OCI-LY7 (cell line): Measurements from ENCODE around the gene PUM1. TPM values are rescaled to one million over a fixed set of nuclear protein-coding genes. Genes with fewer than 3 reads are reported as not detected.

Experiments
- BruUV-seq: library from RNA; stranded (reverse); fragments of 400-500 nt; replicated peaks from 2 replicates; lab custom pipeline; 2021; lab: Mats Ljungman, UMichigan
- CTCF ChIA-PET: fragments of 300-600 bp; sonication (Branson Sonifier 250); formaldehyde crosslinking; loops from one replicate; lab custom pipeline; 2022; ENCODE audit warnings: antibody characterized with exemption; ENCODE audit not compliant: unreplicated experiment; lab: Charles Lee
- POLR2A ChIA-PET: fragments of 300-600 bp; sonication (Branson Sonifier 250); formaldehyde crosslinking; loops from one replicate; lab custom pipeline; 2022; ENCODE audit warnings: antibody characterized with exemption; lab: Charles Lee
- DNase-seq: peaks from one replicate; pipeline ENCODE4 v3.0.0-alpha.2; 2015; ENCODE audit warnings: low spot score
- H2AFZ ChIP-seq: fragments of 200-600 bp; sonication (generic), shearing (Covaris generic); 2 replicates; pipeline ENCODE4 v1.6.1; 2014; ENCODE audit warnings: mild to moderate bottlenecking, antibody characterized with exemption, low read length, moderate library complexity
- H3K27ac ChIP-seq: fragments of 200-600 bp; sonication (generic); 2 replicates; pipeline ENCODE4 v1.5.1; 2014; ENCODE audit warnings: mixed run types, low read depth, mild to moderate bottlenecking, moderate library complexity, low read length, inconsistent platforms; ENCODE audit not compliant: poor library complexity, severe bottlenecking
- H3K36me3 ChIP-seq: fragments of 200-600 bp; sonication (generic); 2 replicates; pipeline ENCODE4 v1.6.1; 2014; ENCODE audit warnings: mild to moderate bottlenecking, antibody characterized with exemption, low read length, moderate library complexity, mixed read lengths; ENCODE audit not compliant: insufficient read depth
- H3K4me1 ChIP-seq: fragments of 200-600 bp; sonication (generic); 2 replicates; pipeline ENCODE4 v1.5.1; 2014; ENCODE audit warnings: mild to moderate bottlenecking, low read length; ENCODE audit not compliant: insufficient read depth, poor library complexity, severe bottlenecking
- H3K4me2 ChIP-seq: fragments of 200-600 bp; sonication (generic); 2 replicates; pipeline ENCODE4 v1.6.1; 2014; ENCODE audit warnings: mild to moderate bottlenecking, low read length
- H3K4me3 ChIP-seq: fragments of 200-600 bp; sonication (generic); 2 replicates; pipeline ENCODE4 v1.5.1; 2014; ENCODE audit warnings: mild to moderate bottlenecking, low read depth, low read length; ENCODE audit not compliant: poor library complexity, severe bottlenecking
- H3K79me2 ChIP-seq: fragments of 200-600 bp; sonication (generic); 2 replicates; pipeline ENCODE4 v1.6.1; 2016; ENCODE audit warnings: low read depth, mild to moderate bottlenecking, low read length, moderate library complexity, mixed read lengths; ENCODE audit not compliant: insufficient read depth
- H3K9me2 ChIP-seq: fragments of 200-600 bp; sonication (generic); 2 replicates; pipeline ENCODE4 v1.6.1; 2016; ENCODE audit warnings: mild to moderate bottlenecking, low read length, mixed read lengths; ENCODE audit not compliant: insufficient read depth
- H3K9me3 ChIP-seq: fragments of 200-600 bp; sonication (generic); 2 replicates; pipeline ENCODE4 v1.6.1; 2014; ENCODE audit warnings: mild to moderate bottlenecking, mixed run types, low read length, mixed read lengths
- H4K20me1 ChIP-seq: fragments of 200-600 bp; sonication (generic); 2 replicates; pipeline ENCODE4 v1.6.1; 2014; ENCODE audit warnings: mild to moderate bottlenecking, antibody characterized with exemption, low read length, moderate library complexity, mixed read lengths; ENCODE audit not compliant: insufficient read depth
- EZH2phosphoT487 ChIP-seq: fragments of 200-600 bp; sonication (generic); IDR thresholded peaks from 2 replicates; pipeline ENCODE4 v1.6.1; 2018; ENCODE audit warnings: low read depth, borderline replicate concordance, mild to moderate bottlenecking, mixed run types, antibody characterized with exemption, low read length, moderate library complexity, mixed read lengths
- intact Hi-C: fragments of 100-400 bp; cut with micrococcal nuclease; formaldehyde crosslinking; loops from one replicate; pipeline ENCODE4 v1.10.0; 2022; ENCODE audit not compliant: unreplicated experiment
- small RNA-seq: library from RNA; depleted of rRNA; stranded (forward); fragments of <200 nt; gene quantifications from one replicate; pipeline ENCODE3, GENCODE V24; 2014
- total RNA-seq, 2 experiments: library from RNA; depleted of rRNA in 1 of 2; stranded (reverse); fragments of >200 nt in 1 of 2; shearing (Covaris generic) in 1 of 2; gene quantifications; 2 replicates each; pipeline ENCODE4 v1.2.3, GENCODE V29; 2014 to 2022
- TF ChIP-seq, protein P1 (sequence below): fragments of 200-600 bp; sonication (generic); conservative IDR thresholded peaks from 2 replicates; pipeline ENCODE4 v1.5.1; 2014; ENCODE audit warnings: mild to moderate bottlenecking, antibody characterized with exemption, low read length, moderate library complexity, mixed read lengths

Gene PUM1
- total RNA-seq, 2 experiments from 2014 or later, result 52.0 to 97.5 TPM

DNA sequence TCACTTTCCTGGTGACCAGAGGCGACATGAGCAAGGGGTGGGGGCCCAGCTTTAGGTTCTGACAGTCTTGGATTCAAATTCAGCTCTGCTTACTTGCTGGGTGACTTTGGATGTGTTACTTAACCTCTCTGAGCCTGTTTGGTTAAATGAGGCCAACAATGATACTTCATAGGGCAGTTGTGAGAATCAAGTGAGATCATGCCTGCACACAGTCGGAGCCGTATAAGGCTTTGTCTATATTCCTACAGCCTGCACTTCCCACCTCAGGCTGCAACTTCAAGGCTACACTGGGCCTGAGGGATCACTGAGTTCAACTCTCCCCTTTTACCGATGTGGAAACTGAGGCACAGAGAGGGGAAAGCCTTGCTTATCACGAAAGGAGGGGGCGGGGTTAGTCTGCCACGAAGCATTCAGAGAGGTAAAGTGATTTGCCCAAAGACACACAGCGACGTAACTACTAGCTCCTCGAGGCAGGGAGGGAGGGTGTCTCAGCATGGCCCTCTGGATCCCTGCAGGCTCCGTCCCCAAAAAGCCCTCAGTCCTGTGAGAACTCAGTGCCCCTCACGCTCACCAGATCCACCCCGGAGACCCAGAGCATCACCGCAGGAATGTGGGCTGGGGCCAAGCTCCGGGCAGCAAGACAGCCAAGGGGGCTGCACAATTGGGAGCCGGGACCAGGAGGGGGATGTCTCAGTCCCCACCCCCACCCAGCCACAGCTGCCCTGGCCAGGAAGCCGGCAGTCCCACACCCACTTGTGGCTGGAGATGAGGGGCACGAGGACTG lies 181.9 kb downstream of the PUM1 start:
- Histone ChIP-seq H3K9me3 (no peaks in the 10 kb centered on the region), H3K9me2 (no peaks in the 10 kb centered on the region), H3K4me2 (no peak overlapping the region), H3K4me3 (no peak overlapping the region), H2AFZ (no peak overlapping the region), H3K27ac (no peak overlapping the region), H3K4me1 (peaks cover 8% of the 10 kb centered on the region), H4K20me1 (no peaks in the 10 kb centered on the region), H3K79me2 (no peaks in the 10 kb centered on the region), H3K36me3 (no peaks in the 10 kb centered on the region)
- POLR2A ChIA-PET, result interaction anchor here (0.7 kb wide), 1 partner anchor 20 kb away, joined by 3 read pairs; no protein-coding TSS in a partner anchor
- CTCF ChIA-PET, result no interaction called here
- DNase-seq, result no peak
- BruUV-seq, result no TSS peak
- no peak for TF ChIP-seq EZH2phosphoT487
- TF ChIP-seq, protein P1, sequence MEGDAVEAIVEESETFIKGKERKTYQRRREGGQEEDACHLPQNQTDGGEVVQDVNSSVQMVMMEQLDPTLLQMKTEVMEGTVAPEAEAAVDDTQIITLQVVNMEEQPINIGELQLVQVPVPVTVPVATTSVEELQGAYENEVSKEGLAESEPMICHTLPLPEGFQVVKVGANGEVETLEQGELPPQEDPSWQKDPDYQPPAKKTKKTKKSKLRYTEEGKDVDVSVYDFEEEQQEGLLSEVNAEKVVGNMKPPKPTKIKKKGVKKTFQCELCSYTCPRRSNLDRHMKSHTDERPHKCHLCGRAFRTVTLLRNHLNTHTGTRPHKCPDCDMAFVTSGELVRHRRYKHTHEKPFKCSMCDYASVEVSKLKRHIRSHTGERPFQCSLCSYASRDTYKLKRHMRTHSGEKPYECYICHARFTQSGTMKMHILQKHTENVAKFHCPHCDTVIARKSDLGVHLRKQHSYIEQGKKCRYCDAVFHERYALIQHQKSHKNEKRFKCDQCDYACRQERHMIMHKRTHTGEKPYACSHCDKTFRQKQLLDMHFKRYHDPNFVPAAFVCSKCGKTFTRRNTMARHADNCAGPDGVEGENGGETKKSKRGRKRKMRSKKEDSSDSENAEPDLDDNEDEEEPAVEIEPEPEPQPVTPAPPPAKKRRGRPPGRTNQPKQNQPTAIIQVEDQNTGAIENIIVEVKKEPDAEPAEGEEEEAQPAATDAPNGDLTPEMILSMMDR, result no peak
- intact Hi-C loops, result no loop called here

DNA sequence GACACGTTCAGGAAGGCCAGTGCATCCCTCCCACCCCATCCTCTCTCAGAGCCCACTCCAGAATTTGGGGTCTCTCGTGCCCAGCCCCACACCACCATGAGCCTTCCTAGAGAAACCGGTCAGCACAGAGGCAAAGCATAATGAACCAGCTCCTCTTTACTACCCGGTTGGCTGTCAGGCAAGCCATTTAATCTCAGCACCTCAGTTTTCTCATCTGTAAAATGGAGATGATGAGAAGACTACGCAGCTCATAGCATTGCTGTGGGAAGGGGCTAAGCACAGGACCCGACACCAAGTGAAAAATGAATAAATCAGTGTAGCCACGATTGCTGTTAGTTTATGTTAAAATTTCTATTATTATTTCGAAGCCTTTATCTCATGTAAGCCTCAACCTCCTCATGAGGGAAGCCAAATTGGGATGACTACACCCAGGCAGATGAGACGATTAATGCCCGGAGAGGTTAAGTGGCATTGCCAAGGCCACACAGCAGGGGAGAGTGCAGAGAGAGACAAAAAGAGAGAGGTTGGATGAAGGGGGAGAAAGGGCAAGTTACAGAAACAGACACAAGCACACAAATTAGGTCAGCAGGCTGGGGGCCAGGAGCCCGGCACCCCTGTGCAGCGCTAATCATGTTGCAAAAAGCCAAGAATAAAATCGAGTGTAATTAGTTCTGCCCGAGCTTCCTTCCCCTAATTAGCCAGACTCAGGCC lies 182.7 kb downstream of the PUM1 start:
- no peaks in the 10 kb centered on the region for H3K79me2 ChIP-seq
- H3K4me2 ChIP-seq, result no peak overlapping the region
- H3K27ac ChIP-seq, result no peak overlapping the region
- H3K4me1 ChIP-seq, result peaks cover 8% of the 10 kb centered on the region
- H3K4me3 ChIP-seq, result no peak overlapping the region
- no peak for TF ChIP-seq EZH2phosphoT487
- TF ChIP-seq, protein P1, result no peak
- no peaks in the 10 kb centered on the region for H3K36me3 ChIP-seq
- no peaks in the 10 kb centered on the region for H3K9me3 ChIP-seq
- BruUV-seq, result no TSS peak
- DNase-seq, result no peak
- H4K20me1 ChIP-seq, result no peaks in the 10 kb centered on the region
- CTCF ChIA-PET, result no interaction called here
- H2AFZ ChIP-seq, result no peak overlapping the region
- intact Hi-C loops, result no loop called here
- H3K9me2 ChIP-seq, result no peaks in the 10 kb centered on the region
- POLR2A ChIA-PET, result no interaction called here

Small RNA genes lying within 50 kb of the gene (small RNA-seq; reads per million reads assigned to genes)
- not detected for gene AL356320.1
- not detected for gene RN7SL371P

Other genes starting within 250 kb of the PUM1 start
- gene SDC3, start 157.0 kb downstream of the PUM1 start, total RNA-seq (2014; rRNA removed; shearing (Covaris generic)), result not detected in 2 replicates
- gene SDC3, start 157.0 kb downstream of the PUM1 start, total RNA-seq (2022), result 0.50 TPM in 1 of 2 replicates, not detected in the other
- not detected in 2 replicates for gene NKAIN1, start 174.2 kb upstream of the PUM1 start, total RNA-seq (2014; rRNA removed; shearing (Covaris generic))
- gene NKAIN1, start 174.2 kb upstream of the PUM1 start, total RNA-seq (2022), result not detected in 2 replicates
- gene SNRNP40, start 231.1 kb upstream of the PUM1 start, total RNA-seq (2014; rRNA removed; shearing (Covaris generic)), result 190 and 202 TPM in 2 replicates
- 99.9 and 101 TPM in 2 replicates for gene SNRNP40, start 231.1 kb upstream of the PUM1 start, total RNA-seq (2022)
- 30.1 and 37.4 TPM in 2 replicates for gene ZCCHC17, start 231.3 kb upstream of the PUM1 start, total RNA-seq (2014; rRNA removed; shearing (Covaris generic))
- gene ZCCHC17, start 231.3 kb upstream of the PUM1 start, total RNA-seq (2022), result 33.8 and 34.7 TPM in 2 replicates